Hepatocyte (in vitro differentiated cells): ENCODE data around the gene ETS2.

Experiments
- EZH2 ChIP-seq: fragments of 200-600 bp; sonication (generic); IDR thresholded peaks from 2 replicates; pipeline ENCODE4 v1.6.1; 2016; ENCODE audit warnings: antibody characterized with exemption, mild to moderate bottlenecking, borderline replicate concordance
- TF ChIP-seq, protein P1 (sequence below): fragments of 200-600 bp; sonication (generic); IDR thresholded peaks from 2 replicates; pipeline ENCODE4 v1.5.1; 2016; ENCODE audit warnings: antibody characterized with exemption, mild to moderate bottlenecking; ENCODE audit not compliant: poor library complexity

DNA sequence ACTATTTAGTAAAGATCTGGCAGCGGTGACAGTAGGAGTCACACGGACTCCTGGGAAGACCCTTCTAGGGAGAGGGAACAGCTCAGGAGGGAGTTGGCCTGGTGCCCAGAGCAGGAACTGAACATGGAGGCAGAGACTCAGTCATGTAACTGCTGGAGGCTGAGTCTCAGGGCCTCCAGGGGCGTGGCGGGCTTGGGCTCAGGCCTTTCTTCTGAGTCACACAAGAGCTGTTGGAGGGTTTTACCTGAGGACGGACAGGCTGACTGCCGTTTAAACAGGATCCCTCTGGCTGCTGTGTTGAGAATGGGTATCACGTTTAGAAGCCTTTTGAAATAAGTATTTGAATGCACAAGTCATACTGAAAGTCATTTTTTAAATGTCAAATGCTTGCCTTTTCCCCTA, 7.2 kb upstream of the ETS2 start:
- TF ChIP-seq, protein P1, sequence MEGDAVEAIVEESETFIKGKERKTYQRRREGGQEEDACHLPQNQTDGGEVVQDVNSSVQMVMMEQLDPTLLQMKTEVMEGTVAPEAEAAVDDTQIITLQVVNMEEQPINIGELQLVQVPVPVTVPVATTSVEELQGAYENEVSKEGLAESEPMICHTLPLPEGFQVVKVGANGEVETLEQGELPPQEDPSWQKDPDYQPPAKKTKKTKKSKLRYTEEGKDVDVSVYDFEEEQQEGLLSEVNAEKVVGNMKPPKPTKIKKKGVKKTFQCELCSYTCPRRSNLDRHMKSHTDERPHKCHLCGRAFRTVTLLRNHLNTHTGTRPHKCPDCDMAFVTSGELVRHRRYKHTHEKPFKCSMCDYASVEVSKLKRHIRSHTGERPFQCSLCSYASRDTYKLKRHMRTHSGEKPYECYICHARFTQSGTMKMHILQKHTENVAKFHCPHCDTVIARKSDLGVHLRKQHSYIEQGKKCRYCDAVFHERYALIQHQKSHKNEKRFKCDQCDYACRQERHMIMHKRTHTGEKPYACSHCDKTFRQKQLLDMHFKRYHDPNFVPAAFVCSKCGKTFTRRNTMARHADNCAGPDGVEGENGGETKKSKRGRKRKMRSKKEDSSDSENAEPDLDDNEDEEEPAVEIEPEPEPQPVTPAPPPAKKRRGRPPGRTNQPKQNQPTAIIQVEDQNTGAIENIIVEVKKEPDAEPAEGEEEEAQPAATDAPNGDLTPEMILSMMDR, result no peak
- TF ChIP-seq EZH2, result no peak
